HepG2 (cell line): ENCODE results near the gene ABCB8. TPM values are rescaled to one million over a fixed set of nuclear protein-coding genes. Genes with fewer than 3 reads are reported as not detected.

Experiments
- ATAC-seq: fragments of 200-7000 bp; cut with Tn5 transposase; 3 replicates; pipeline ENCODE4 v1.9.1; 2020; ENCODE audit warnings: mild to moderate bottlenecking, moderate library complexity
- BruUV-seq: library from RNA; stranded (reverse); fragments of 400-500 nt; replicated peaks from 2 replicates; lab custom pipeline; 2021; lab: Mats Ljungman, UMichigan
- CTCF ChIA-PET: fragments of 300-600 bp; formaldehyde crosslinking; extraction: SDS; loops from one replicate; lab custom pipeline; 2021; ENCODE audit warnings: low total read pairs, inconsistent platforms, low intra/inter-chr PET ratio; lab: Yijun Ruan, JAX
- POLR2A ChIA-PET: fragments of 350-600 bp; sonication (Branson Sonifier 250); formaldehyde crosslinking; loops from one replicate; lab custom pipeline; 2020; ENCODE audit warnings: antibody characterized with exemption, inconsistent platforms; lab: Yijun Ruan, JAX
- DNase-seq: peaks from one replicate; pipeline ENCODE4 v3.0.0-alpha.2; 2015; ENCODE audit warnings: low spot score
- FAIRE-seq: peaks from 3 replicates; lab custom pipeline; 2011; peaks lifted over from hg19 to GRCh38; lab: Jason Lieb, UNC
- H2AFZ ChIP-seq: one replicate; pipeline ENCODE4 v1.6.1; 2011; ENCODE audit warnings: low read length, inconsistent platforms
- H3K27ac ChIP-seq: fragments of 300-600 bp; 3 replicates; pipeline ENCODE4 v1.8.0; 2011; ENCODE audit warnings: mixed run types, mild to moderate bottlenecking, mixed read lengths, low read length, inconsistent platforms; ENCODE audit not compliant: insufficient read depth; ENCODE audit errors: extremely low read length
- H3K27me3 ChIP-seq, 2 experiments: fragments of 200-600 bp in 1 of 2; 2 replicates in 1 of 2; 3 replicates in 1 of 2; pipeline versions ENCODE4 v1.6.0 to v1.8.0; 2011; ENCODE audit warnings: low read length in 2 of 2, mild to moderate bottlenecking in 2 of 2, moderate library complexity in 2 of 2, inconsistent platforms in 1 of 2; ENCODE audit not compliant: insufficient read depth in 2 of 2, control insufficient read depth in 1 of 2
- H3K36me3 ChIP-seq, 2 experiments: fragments of 200-600 bp in 1 of 2; replicated peaks in 1 of 2; 2 replicates in 1 of 2; 3 replicates in 1 of 2; pipeline versions ENCODE4 v1.5.1 to v1.8.0; 2011; ENCODE audit warnings: low read length in 2 of 2, inconsistent platforms in 1 of 2; ENCODE audit not compliant: insufficient read depth in 2 of 2, control insufficient read depth in 1 of 2
- H3K4me1 ChIP-seq: 2 replicates; pipeline ENCODE4 v1.5.1; 2012; ENCODE audit warnings: low read length, inconsistent platforms; ENCODE audit not compliant: insufficient read depth
- H3K4me2 ChIP-seq: 2 replicates; pipeline ENCODE4 v1.6.0; 2011; ENCODE audit warnings: low read depth, low read length, inconsistent platforms
- H3K4me3 ChIP-seq, 3 experiments: fragments of 200-600 bp in 1 of 3; sonication (generic), shearing (Covaris generic) in 1 of 3; replicated peaks in 1 of 3; 2 replicates each; pipeline ENCODE4 v1.5.1; 2011 to 2016; ENCODE audit warnings: low read length in 3 of 3, inconsistent platforms in 2 of 3, low read depth in 2 of 3, mild to moderate bottlenecking in 2 of 3, control low read depth in 1 of 3, mixed read lengths in 1 of 3; ENCODE audit not compliant: insufficient read depth in 1 of 3
- H3K79me2 ChIP-seq: one replicate; pipeline ENCODE4 v1.6.1; 2011; ENCODE audit warnings: low read length, inconsistent platforms; ENCODE audit not compliant: insufficient read depth
- H3K9ac ChIP-seq: 2 replicates; pipeline ENCODE4 v1.6.0; 2011; ENCODE audit warnings: mild to moderate bottlenecking, low read depth, low read length, inconsistent platforms; ENCODE audit not compliant: insufficient read depth
- H3K9me3 ChIP-seq: 2 replicates; pipeline ENCODE4 v1.5.1; 2012; ENCODE audit warnings: mild to moderate bottlenecking, low read length
- H4K20me1 ChIP-seq: 2 replicates; pipeline ENCODE4 v1.6.0; 2011; ENCODE audit warnings: inconsistent platforms, mild to moderate bottlenecking, low read length, moderate library complexity; ENCODE audit not compliant: insufficient read depth
- CEBPZ ChIP-seq: IDR thresholded peaks from 2 replicates; pipeline ENCODE4 v1.6.1; 2012; ENCODE audit warnings: low read length, improper control_type of control experiment
- JDP2 ChIP-seq: sonication (generic); formaldehyde crosslinking; IDR thresholded peaks from 2 replicates; pipeline ENCODE4 v1.8.1; 2022; ENCODE audit warnings: missing genetic modification reagents, borderline replicate concordance
- ONECUT2 ChIP-seq: sonication (generic); formaldehyde crosslinking; IDR thresholded peaks from 2 replicates; pipeline ENCODE4 v1.4.0; 2020; ENCODE audit warnings: missing genetic modification reagents
- PITX1 ChIP-seq: sonication (generic); formaldehyde crosslinking; IDR thresholded peaks from 2 replicates; pipeline ENCODE4 v1.5.1; 2020; ENCODE audit warnings: mild to moderate bottlenecking, missing genetic modification reagents
- SAFB2 ChIP-seq: sonication (generic); formaldehyde crosslinking; IDR thresholded peaks from 2 replicates; pipeline ENCODE4 v1.5.1; 2020; ENCODE audit warnings: missing genetic modification reagents, low read depth, mild to moderate bottlenecking, borderline replicate concordance
- SPEN ChIP-seq: sonication (generic); formaldehyde crosslinking; IDR thresholded peaks from 2 replicates; pipeline ENCODE4 v1.5.1; 2020; ENCODE audit warnings: low read depth, mild to moderate bottlenecking, missing genetic modification reagents
- TCF7 ChIP-seq: sonication (generic); IDR thresholded peaks from 2 replicates; pipeline ENCODE4 v1.6.1; 2016; ENCODE audit warnings: antibody characterized with exemption, low read depth
- ZBTB3 ChIP-seq: sonication (generic); formaldehyde crosslinking; IDR thresholded peaks from 2 replicates; pipeline ENCODE4 v1.4.0; 2020; ENCODE audit warnings: low read depth, mild to moderate bottlenecking, moderate library complexity, missing genetic modification reagents, borderline replicate concordance
- ZFYVE20 ChIP-seq: sonication (generic); formaldehyde crosslinking; IDR thresholded peaks from 2 replicates; pipeline ENCODE4 v1.8.0; 2023; ENCODE audit warnings: low read depth, mild to moderate bottlenecking, moderate library complexity, missing genetic modification reagents, borderline replicate concordance
- ZNF441 ChIP-seq: sonication (generic); formaldehyde crosslinking; IDR thresholded peaks from 2 replicates; pipeline ENCODE4 v1.7.0; 2021; ENCODE audit warnings: missing genetic modification reagents, borderline replicate concordance
- ZNF615 ChIP-seq: sonication (generic); formaldehyde crosslinking; IDR thresholded peaks from 2 replicates; pipeline ENCODE4 v1.5.0; 2020; ENCODE audit warnings: mild to moderate bottlenecking, missing genetic modification reagents, borderline replicate concordance
- ZNF737 ChIP-seq: sonication (generic); formaldehyde crosslinking; IDR thresholded peaks from 2 replicates; pipeline ENCODE4 v1.5.0; 2020; ENCODE audit warnings: missing genetic modification reagents, mild to moderate bottlenecking, borderline replicate concordance
- WGBS: methylation state at CpG from one replicate; pipeline ENCODE4 v1.1.6; 2017; ENCODE audit warnings: low lambda C conversion rate; 5-methylcytosine and 5-hydroxymethylcytosine counted together
- in situ Hi-C: cut with HindIII; loops from 2 replicates; pipeline ENCODE4 v1.10.0; 2017; ENCODE audit warnings: low pct_unique_long_range_greater_than_20kb; ENCODE audit not compliant: extremely low pct_ligation_motif_present
- intact Hi-C: fragments of 100-400 bp; cut with micrococcal nuclease; formaldehyde crosslinking; loops from one replicate; pipeline ENCODE4 v1.10.0; 2022; ENCODE audit not compliant: unreplicated experiment
- polyA plus RNA-seq, 8 experiments: library from polyadenylated mRNA; depleted of rRNA in 3 of 8; stranded (reverse) in 7 of 8; unstranded in 1 of 8; fragments of >200 nt; fragmentation: Illumina TruSeq in 4 of 8; extraction: Trizol in 4 of 8; gene quantifications; 2 replicates each; pipeline versions ENCODE4 v1.2.1 to v1.2.3, GENCODE V29; 2011 to 2016; ENCODE audit warnings: low read depth in 4 of 8, missing spikeins in 1 of 8, mixed read lengths in 1 of 8; ENCODE audit not compliant: insufficient read depth in 1 of 8
- total RNA-seq, 5 experiments: library from RNA; depleted of rRNA; stranded (reverse); fragments of >200 nt; fragmentation: Illumina TruSeq; extraction: Trizol; gene quantifications; 2 replicates each; pipeline ENCODE4 v1.2.3, GENCODE V29; 2016; ENCODE audit warnings: low read depth in 1 of 5
- TF ChIP-seq, protein P1 (sequence below): sonication (generic); formaldehyde crosslinking; IDR thresholded peaks from 2 replicates; pipeline ENCODE4 v1.8.0; 2022; ENCODE audit warnings: missing genetic modification reagents, mild to moderate bottlenecking, moderate library complexity, borderline replicate concordance
- TF ChIP-seq, protein P2 (sequence below): IDR thresholded peaks from 2 replicates; pipeline ENCODE4 v1.6.1; 2016; ENCODE audit warnings: missing biosample characterization, missing genetic modification reagents, low read depth

Gene ABCB8
- total and polyA plus RNA-seq, 2 of the 13 experiments (the other 11 are each of a cell fraction or from before 2014, with no cell fraction given), result 6.6 to 16.7 TPM

- no peak for TF ChIP-seq ZBTB3
Observed at GRCh38 chr7:151089893-151090730, 61.9 kb downstream of the ABCB8 start (continued).

- no peak for DNase-seq
- H3K79me2 ChIP-seq, result peaks cover 91% of the 10 kb centered on the region
- in situ Hi-C loops (no loop called here), intact Hi-C loops (no loop called here)
- H3K4me2 ChIP-seq, result 0 out of 2 replicates have a peak overlapping the region, but pooled peaks have one; percentile 1
- H3K4me3 ChIP-seq, result no peak overlapping the region
- peaks cover 8 to 35% of the 10 kb centered on the region in 2 experiments; a peak in 4 of 5 replicates for H3K36me3 ChIP-seq
- FAIRE-seq, result no peak
- ChIA-PET POLR2A (no interaction called here), CTCF (interaction anchor here (0.7 kb wide), 1 partner anchor 20 kb away, joined by 3 read pairs; no protein-coding TSS in a partner anchor)
- ATAC-seq, result no peak
- H3K9ac ChIP-seq, result no peak overlapping the region
- H3K27ac ChIP-seq, result no peak overlapping the region
- H3K9me3 ChIP-seq, result no peaks in the 10 kb centered on the region
- H3K27me3 ChIP-seq, result no peaks in the 10 kb centered on the region
- H3K4me1 ChIP-seq, result peaks cover 41% of the 10 kb centered on the region
- 94% methylated on average over 7 of the region's 7 CpGs for WGBS
- BruUV-seq, result no TSS peak
- peaks cover 72% of the 10 kb centered on the region for H4K20me1 ChIP-seq
- H2AFZ ChIP-seq, result no peak overlapping the region
- no peak for TF ChIP-seq SAFB2
- TF ChIP-seq JDP2, result no peak
- TF ChIP-seq, protein P1, sequence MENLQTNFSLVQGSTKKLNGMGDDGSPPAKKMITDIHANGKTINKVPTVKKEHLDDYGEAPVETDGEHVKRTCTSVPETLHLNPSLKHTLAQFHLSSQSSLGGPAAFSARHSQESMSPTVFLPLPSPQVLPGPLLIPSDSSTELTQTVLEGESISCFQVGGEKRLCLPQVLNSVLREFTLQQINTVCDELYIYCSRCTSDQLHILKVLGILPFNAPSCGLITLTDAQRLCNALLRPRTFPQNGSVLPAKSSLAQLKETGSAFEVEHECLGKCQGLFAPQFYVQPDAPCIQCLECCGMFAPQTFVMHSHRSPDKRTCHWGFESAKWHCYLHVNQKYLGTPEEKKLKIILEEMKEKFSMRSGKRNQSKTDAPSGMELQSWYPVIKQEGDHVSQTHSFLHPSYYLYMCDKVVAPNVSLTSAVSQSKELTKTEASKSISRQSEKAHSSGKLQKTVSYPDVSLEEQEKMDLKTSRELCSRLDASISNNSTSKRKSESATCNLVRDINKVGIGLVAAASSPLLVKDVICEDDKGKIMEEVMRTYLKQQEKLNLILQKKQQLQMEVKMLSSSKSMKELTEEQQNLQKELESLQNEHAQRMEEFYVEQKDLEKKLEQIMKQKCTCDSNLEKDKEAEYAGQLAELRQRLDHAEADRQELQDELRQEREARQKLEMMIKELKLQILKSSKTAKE (CRISPR knock-in tag), result no peak
- TF ChIP-seq ZFYVE20 (CRISPR knock-in tag), result no peak
- no peak for TF ChIP-seq ZNF737 (CRISPR knock-in tag)
- TF ChIP-seq ZNF441 (CRISPR knock-in tag), result no peak
- TF ChIP-seq PITX1, result no peak
- no peak for TF ChIP-seq TCF7
- TF ChIP-seq SPEN (CRISPR knock-in tag), result no peak
- TF ChIP-seq CEBPZ, result no peak
- TF ChIP-seq ZNF615 (CRISPR knock-in tag), result no peak
- no peak for TF ChIP-seq ONECUT2 (CRISPR knock-in tag)
- TF ChIP-seq, protein P2, sequence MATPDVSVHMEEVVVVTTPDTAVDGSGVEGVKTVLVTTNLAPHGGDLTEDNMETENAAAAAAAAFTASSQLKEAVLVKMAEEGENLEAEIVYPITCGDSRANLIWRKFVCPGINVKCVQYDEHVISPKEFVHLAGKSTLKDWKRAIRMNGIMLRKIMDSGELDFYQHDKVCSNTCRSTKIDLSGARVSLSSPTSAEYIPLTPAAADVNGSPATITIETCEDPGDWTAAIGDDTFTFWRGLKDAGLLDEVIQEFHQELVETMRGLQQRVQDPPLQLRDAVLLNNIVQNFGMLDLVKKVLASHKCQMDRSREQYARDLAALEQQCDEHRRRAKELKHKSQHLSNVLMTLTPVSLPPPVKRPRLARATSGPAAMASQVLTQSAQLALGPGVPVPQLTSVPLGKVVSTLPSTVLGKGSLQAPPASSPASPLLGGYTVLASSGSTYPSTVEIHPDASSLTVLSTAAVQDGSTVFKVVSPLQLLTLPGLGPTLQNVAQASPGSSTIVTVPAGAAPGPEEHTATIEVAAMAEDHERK (CRISPR knock-in tag), result no peak
Observed at GRCh38 chr7:151091003-151091402, 62.8 kb downstream of the ABCB8 start.
